ENCODE results near the gene ARHGEF28. TPM values are rescaled to one million over a fixed set of nuclear protein-coding genes. Genes with fewer than 3 reads are reported as not detected.

The ARHGEF28 gene
- total and polyA plus RNA-seq, 2 donors (not counting 1 experiment from before 2014, with no cell fraction given) = 2.3 to 34.3 TPM

GRCh38 chr5:73947906-73948640, 322.1 kb downstream of the ARHGEF28 start:
- no peaks in the 10 kb centered on the region for H3K9me3 ChIP-seq (ENCODE audit: control insufficient read depth, insufficient read depth, low read depth, low read length)
- no peak for DNase-seq (ENCODE audit: low read depth in 2 of 2)
- H3K4me1 ChIP-seq (ENCODE audit: control insufficient read depth, extremely low read depth, insufficient read depth, low read length) = peaks cover 5% of the 10 kb centered on the region
- no peaks in the 10 kb centered on the region for H4K20me1 ChIP-seq (ENCODE audit: control insufficient read depth, extremely low read depth, insufficient read depth, low read length)
- H3K27me3 ChIP-seq (ENCODE audit: control insufficient read depth, insufficient read depth, low read length) = no peaks in the 10 kb centered on the region
- TF ChIP-seq, protein P1, sequence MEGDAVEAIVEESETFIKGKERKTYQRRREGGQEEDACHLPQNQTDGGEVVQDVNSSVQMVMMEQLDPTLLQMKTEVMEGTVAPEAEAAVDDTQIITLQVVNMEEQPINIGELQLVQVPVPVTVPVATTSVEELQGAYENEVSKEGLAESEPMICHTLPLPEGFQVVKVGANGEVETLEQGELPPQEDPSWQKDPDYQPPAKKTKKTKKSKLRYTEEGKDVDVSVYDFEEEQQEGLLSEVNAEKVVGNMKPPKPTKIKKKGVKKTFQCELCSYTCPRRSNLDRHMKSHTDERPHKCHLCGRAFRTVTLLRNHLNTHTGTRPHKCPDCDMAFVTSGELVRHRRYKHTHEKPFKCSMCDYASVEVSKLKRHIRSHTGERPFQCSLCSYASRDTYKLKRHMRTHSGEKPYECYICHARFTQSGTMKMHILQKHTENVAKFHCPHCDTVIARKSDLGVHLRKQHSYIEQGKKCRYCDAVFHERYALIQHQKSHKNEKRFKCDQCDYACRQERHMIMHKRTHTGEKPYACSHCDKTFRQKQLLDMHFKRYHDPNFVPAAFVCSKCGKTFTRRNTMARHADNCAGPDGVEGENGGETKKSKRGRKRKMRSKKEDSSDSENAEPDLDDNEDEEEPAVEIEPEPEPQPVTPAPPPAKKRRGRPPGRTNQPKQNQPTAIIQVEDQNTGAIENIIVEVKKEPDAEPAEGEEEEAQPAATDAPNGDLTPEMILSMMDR (conservative IDR thresholded peaks at IDR 0.05 in 1 of 2, IDR thresholded peaks at IDR 0.05 in 1 of 2; ENCODE audit: low read depth in 1 of 2, low read length in 2 of 2) = no peak
- no peak for TF ChIP-seq EZH2 (IDR thresholded peaks at IDR 0.05; ENCODE audit: low read length, missing control alignments)
- H3K4me3 ChIP-seq (replicated peaks in 1 of 4; ENCODE audit: control extremely low read depth in 1 of 4, insufficient read depth in 1 of 4, low read depth in 3 of 4, low read length in 4 of 4) = no peak overlapping the region
- no peaks in the 10 kb centered on the region for H3K36me3 ChIP-seq (ENCODE audit: control insufficient read depth, insufficient read depth, low read length)
- no peak overlapping the region for H3K27ac ChIP-seq (ENCODE audit: insufficient read depth, low read length)
- H3K9ac ChIP-seq (ENCODE audit: insufficient read depth, low read length) = no peak overlapping the region
- no peak overlapping the region for H2AFZ ChIP-seq (ENCODE audit: low read length)
- H3K79me2 ChIP-seq (ENCODE audit: control insufficient read depth, insufficient read depth, low read length) = no peaks in the 10 kb centered on the region
- H3K4me2 ChIP-seq (ENCODE audit: extremely low read depth, insufficient read depth, low read length) = no peak overlapping the region

DNA sequence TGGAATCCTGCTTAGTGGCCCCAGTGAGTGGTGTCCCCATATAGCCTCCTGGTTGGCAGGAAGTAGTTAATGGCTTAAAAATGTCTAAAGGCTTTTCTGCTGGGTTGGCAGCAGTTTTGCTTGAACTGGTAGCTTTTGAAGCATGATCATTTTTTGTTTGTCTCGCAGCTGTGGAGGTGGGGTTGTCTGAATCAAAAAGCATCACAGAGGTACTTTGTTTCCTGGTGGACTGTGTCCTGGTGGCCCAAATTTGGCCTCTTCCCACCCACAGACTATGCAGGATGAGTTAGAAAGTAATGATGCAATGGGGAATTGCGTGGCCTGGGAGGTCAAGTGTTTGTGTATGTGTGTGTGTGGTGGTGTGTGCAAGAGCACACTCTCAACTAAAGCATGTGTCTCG, 322.7 kb downstream of the ARHGEF28 start:
- no peak overlapping the region for H3K4me3 ChIP-seq (replicated peaks in 1 of 4; ENCODE audit: control extremely low read depth in 1 of 4, insufficient read depth in 1 of 4, low read depth in 3 of 4, low read length in 4 of 4)

DNA sequence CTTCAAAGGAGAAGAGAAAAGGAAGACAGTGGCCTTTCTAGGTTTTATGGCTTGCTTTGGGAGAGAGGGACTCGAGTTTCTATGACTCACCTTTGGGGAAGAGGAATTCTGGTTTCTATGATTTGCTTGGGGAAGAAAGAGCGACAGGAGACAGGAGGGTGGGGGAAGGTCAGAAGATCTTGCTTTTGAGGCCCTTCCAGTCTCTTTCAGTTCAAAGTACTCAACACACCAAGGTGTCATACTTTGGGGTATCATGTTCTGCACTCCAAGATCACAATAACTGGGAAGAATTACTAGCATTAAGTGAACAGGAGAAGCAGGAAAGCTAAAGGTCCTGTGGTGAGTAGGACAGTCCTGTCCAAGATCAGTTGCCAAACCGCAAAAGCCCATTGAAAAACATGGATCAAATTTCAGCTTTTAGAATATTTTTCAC, 324.5 kb downstream of the ARHGEF28 start:
- Histone ChIP-seq H3K27ac (ENCODE audit: insufficient read depth, low read length) (no peak overlapping the region), H3K9ac (ENCODE audit: insufficient read depth, low read length) (no peak overlapping the region), H3K4me1 (ENCODE audit: control insufficient read depth, extremely low read depth, insufficient read depth, low read length) (peaks cover 5% of the 10 kb centered on the region), H3K79me2 (ENCODE audit: control insufficient read depth, insufficient read depth, low read length) (no peaks in the 10 kb centered on the region), H3K36me3 (ENCODE audit: control insufficient read depth, insufficient read depth, low read length) (no peaks in the 10 kb centered on the region), H4K20me1 (ENCODE audit: control insufficient read depth, extremely low read depth, insufficient read depth, low read length) (no peaks in the 10 kb centered on the region), H3K4me2 (ENCODE audit: extremely low read depth, insufficient read depth, low read length) (no peak overlapping the region), H2AFZ (ENCODE audit: low read length) (no peak overlapping the region), H3K9me3 (ENCODE audit: control insufficient read depth, insufficient read depth, low read depth, low read length) (no peaks in the 10 kb centered on the region), H3K27me3 (ENCODE audit: control insufficient read depth, insufficient read depth, low read length) (no peaks in the 10 kb centered on the region), H3K4me3 (replicated peaks in 1 of 4; ENCODE audit: control extremely low read depth in 1 of 4, insufficient read depth in 1 of 4, low read depth in 3 of 4, low read length in 4 of 4) (no peak overlapping the region)
- TF ChIP-seq EZH2 (IDR thresholded peaks at IDR 0.05; ENCODE audit: low read length, missing control alignments) = no peak
- TF ChIP-seq, protein P1 (conservative IDR thresholded peaks at IDR 0.05 in 1 of 2, IDR thresholded peaks at IDR 0.05 in 1 of 2; ENCODE audit: low read depth in 1 of 2, low read length in 2 of 2) = no peak
- DNase-seq (ENCODE audit: low read depth in 2 of 2) = peak in 1 of 2 donors; percentile 43

More for the DNA sequence above, 322.7 kb downstream of the ARHGEF28 start:
- peak; percentile 57 to 69 for DNase-seq (ENCODE audit: low read depth in 2 of 2)
- Histone ChIP-seq H3K27ac (ENCODE audit: insufficient read depth, low read length) (no peak overlapping the region), H3K4me1 (ENCODE audit: control insufficient read depth, extremely low read depth, insufficient read depth, low read length) (peaks cover 5% of the 10 kb centered on the region), H4K20me1 (ENCODE audit: control insufficient read depth, extremely low read depth, insufficient read depth, low read length) (no peaks in the 10 kb centered on the region), H3K9ac (ENCODE audit: insufficient read depth, low read length) (no peak overlapping the region), H3K36me3 (ENCODE audit: control insufficient read depth, insufficient read depth, low read length) (no peaks in the 10 kb centered on the region), H3K79me2 (ENCODE audit: control insufficient read depth, insufficient read depth, low read length) (no peaks in the 10 kb centered on the region), H3K9me3 (ENCODE audit: control insufficient read depth, insufficient read depth, low read depth, low read length) (no peaks in the 10 kb centered on the region), H3K4me2 (ENCODE audit: extremely low read depth, insufficient read depth, low read length) (no peak overlapping the region), H2AFZ (ENCODE audit: low read length) (no peak overlapping the region), H3K27me3 (ENCODE audit: control insufficient read depth, insufficient read depth, low read length) (no peaks in the 10 kb centered on the region)
- no peak for TF ChIP-seq EZH2 (IDR thresholded peaks at IDR 0.05; ENCODE audit: low read length, missing control alignments)
- TF ChIP-seq, protein P1 (conservative IDR thresholded peaks at IDR 0.05 in 1 of 2, IDR thresholded peaks at IDR 0.05 in 1 of 2; ENCODE audit: low read depth in 1 of 2, low read length in 2 of 2) = no peak

Measured in fibroblast of lung (primary cell).